Measurements from ENCODE around the gene CCS.
A peak's percentile ranks its signal among the peaks of the same experiment; 100 is the strongest.
"Not testable (repeated sequence)": the region's sequence is repeated elsewhere in the genome, so short reads cannot be mapped to it uniquely, and the experiment has no call there.

Gene CCS

DNA sequence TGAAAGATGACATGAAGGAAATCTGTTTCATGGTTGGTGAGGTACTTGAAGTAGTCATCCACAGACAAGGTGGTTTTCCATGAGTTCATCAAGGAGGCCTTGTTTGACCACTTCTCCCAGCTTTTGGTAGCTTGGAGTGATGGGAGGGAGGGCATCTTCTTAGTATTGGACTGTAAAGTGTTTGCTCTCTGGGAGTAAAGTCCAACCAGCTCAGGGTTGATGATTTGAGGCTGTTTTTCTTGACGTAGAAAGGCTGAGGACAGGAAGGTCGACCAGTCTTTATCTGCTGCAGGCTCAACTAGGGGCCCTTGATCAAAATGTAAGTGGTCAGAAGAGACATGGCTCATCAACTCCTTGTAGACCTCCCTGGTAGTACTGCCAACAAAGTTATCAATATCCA lies 1.8 kb upstream of the CCS start:
- no peak for DNase-seq (ENCODE audit: low read depth)

DNA sequence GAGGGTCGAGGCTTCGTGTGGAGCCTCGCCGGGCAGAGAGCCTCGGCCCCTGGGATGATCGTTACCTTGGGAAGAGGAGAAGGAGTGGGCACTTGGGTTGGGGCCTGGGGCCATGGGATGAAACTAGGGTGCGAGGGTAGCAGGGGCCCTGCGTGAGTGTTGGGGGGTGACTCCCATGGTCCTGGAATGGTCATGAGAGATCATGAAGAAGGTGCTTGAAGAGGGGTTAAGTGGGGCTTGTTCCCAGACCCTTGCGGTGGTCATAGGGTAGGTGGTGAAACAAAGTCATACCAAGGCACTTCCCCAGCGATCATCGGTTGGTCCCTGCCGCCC lies 284 bp downstream of the CCS start:
- DNase-seq (ENCODE audit: low read depth), result no peak

DNA sequence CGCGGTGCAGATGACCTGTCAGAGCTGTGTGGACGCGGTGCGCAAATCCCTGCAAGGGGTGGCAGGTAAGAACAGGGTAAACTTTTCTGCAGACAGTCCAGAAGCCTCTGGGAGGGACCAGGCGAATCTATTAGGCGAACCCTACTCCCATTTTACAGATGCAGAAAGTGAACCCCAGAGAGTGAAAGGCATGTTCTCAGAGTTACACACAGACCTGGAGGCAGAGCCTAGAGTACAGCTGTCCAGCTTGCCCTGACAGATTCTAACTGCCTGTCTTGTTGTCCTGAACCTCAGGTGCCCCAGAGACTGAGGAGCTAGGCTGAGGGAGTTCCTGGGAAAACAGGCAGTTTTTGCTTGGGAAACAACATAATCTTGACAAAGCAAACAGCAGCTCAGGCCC lies 665 bp downstream of the CCS start:
- DNase-seq (ENCODE audit: low read depth), result no peak

DNA sequence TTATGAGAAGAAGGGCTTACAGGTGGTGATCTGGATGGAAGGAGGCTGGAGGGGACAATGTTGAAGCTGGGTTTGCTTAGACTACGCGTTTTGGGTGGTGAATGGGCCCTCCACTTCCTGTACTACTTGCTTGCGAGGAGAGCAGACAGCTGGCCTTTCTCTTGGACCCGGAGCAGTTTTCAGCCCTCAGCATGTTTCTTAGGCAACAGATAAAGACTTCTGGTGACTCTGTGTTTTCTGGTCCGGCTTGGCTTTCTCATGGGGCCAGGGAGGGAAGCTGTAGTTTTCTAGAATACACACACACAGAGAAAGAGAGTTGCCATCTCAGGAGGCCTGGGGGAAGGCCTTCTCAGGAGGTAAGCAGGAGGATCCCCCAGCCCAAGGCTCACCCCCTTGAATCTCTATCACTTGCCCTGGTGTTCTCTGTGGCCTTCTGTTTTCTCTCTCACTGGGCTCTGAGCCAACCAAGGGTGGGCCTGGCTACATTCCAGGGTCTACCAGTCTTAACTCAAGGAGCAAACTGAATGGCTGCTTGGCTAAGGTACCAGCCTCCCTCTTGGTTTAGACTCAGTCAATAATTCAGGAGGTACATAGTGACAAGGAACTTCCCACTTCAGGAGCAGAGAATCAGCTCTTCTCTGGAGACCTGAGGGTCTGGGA lies 2.4 kb downstream of the CCS start:
- no peak for DNase-seq (ENCODE audit: low read depth)

- DNase-seq (ENCODE audit: low read depth), result no peak
Observed at GRCh38 chr11:66598993-66599392, 6.0 kb downstream of the CCS start.

DNA sequence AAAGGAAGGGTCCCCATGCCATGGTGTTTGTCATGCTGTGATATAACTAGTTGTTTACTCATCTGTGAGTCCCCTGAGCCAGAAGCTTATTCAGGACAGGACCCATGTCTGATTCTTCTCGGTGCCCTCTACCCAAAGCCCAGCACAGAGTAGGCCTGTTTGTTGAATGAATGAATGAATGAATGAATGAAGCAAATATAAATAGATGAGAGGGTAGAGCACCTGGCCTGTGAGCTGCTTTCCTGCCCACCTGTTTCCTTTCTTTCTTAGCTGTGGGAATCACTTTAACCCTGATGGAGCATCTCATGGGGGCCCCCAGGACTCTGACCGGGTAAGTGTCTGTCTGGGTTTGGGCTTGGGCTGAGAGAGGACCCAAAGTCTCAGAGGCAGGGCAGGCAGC lies 7.2 kb downstream of the CCS start:
- DNase-seq (ENCODE audit: low read depth), result no peak

DNA sequence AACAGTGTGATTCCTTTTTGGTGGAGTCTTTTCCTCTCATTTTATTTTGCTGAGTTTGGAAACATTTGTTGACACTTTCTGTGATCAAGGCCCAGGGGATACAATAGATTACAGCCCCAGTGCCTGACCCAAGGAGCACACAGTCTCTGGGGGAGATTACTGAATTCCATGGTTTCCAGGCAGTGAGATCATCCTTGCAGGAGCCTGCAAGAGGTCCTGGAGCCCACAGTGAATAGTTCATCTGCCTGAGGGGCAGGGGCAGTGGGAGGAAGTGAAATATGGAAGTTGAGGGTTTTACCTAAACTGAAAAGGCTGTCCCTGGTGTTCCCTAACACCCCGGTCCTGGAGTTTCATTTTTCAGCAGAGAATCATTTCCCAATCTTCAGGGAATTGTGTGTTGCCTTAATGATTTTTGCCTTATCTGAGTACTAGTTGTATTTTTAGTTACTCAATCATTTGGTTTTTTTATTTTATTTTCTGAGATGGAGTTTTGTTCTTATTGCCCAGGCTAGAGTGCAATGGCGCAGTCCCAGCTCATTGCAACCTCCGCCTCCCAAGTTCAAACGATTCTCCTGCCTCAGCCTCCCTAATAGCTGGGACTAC lies 7.7 kb downstream of the CCS start:
- no peak for DNase-seq (ENCODE audit: low read depth)

- DNase-seq (ENCODE audit: low read depth), result no peak
Observed at GRCh38 chr11:66603072-66603471, 10.1 kb downstream of the CCS start.

GRCh38 chr11:66604155-66604554 lies 11.2 kb downstream of the CCS start:
- DNase-seq (ENCODE audit: low read depth), result no peak

- DNase-seq (ENCODE audit: low read depth), result not testable (repeated sequence)
Observed at GRCh38 chr11:66606608-66607007, 13.6 kb downstream of the CCS start.

GRCh38 chr11:66607126-66607834 lies 14.3 kb downstream of the CCS start:
- peak; percentile 46 for DNase-seq (ENCODE audit: low read depth)

- DNase-seq (ENCODE audit: low read depth), result no peak
Observed at GRCh38 chr11:66609721-66610617, 17.0 kb downstream of the CCS start.

DNA sequence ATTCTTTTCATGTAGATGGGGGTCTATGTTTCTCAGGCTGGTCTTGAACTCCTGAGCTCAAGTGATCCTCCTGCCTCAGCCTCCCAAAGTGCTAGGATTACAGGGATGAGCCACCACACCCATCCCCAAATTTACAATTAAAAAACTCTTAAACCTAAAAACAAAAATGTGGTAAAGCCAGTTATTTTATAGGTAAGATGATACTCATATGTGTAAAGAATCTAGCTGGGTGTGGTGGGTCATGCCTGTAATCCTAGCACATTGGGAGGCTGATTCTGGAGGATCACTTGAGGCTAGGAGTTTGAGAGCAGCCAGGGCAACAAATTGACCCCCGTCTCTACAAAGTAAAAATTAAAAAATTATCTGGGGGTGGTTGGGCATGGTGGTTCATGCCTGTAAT lies 19.5 kb downstream of the CCS start:
- no peak for DNase-seq (ENCODE audit: low read depth)

GRCh38 chr11:66614073-66614472 lies 21.1 kb downstream of the CCS start:
- no peak for DNase-seq (ENCODE audit: low read depth)

GRCh38 chr11:66616379-66617154 lies 23.6 kb downstream of the CCS start, which contains the start of gene RBM14:
TSS of gene RBM14 (plus strand) at chr11:66616630. CDS start at chr11:66616721, 91 bp downstream.
- peak; percentile 99 for DNase-seq (ENCODE audit: low read depth)

DNA sequence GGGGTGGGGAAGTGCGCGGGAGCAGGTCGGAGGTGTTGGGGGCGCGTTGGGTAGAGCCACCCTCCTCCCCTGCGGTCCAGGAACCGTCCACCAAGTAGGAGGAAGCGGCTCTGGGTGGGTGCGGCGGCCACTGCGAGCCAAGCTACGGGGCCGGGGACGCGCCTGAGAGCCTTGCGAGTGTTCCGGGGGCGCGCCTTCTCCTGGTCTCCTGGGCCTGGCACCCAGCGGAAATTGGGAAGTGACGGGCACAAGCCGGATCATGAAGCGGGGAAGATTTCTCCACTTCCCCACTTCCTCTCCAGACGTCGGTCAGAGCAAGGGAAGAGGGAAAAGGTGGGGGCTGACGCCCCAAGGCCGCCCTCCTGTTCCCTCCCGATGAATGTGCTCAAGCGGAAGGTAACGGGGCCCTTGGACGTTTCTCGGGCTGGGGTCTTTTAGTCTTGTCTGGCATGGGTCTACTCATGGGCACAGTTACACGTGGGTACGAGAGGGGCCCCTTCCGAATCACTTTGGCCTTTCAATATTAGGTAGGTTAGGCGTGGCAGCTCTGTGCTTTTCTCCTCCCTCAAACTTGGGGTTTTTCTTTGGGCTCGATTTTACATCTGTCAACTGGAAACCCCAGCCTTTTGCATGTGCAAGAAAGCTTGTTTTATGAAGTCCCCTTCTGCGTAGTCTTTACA lies 24.3 kb downstream of the CCS start:
- DNase-seq (ENCODE audit: low read depth), result peak; percentile 25

DNA sequence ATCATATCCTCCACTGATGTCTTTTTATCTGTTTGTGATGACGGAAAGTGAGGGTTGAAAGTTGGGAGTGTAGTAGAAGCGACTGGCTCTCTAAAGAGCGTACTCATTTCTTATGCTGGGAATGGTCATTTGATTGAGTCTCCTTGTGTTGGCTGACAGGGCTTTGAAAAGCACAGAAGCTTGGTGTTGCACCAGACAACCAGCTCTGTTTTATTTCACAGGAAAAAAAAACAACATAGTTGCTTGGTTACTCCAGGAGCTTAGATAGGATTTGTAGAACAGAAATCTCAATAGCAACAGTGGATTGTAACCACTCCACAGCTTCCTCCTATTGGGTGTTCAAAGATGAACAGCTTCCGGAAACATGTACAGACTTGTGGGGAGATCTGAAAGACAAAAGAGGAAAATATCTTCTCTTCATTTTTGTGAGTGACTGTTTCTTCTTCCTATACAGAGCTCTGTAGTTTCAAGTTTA lies 26.1 kb downstream of the CCS start:
- DNase-seq (ENCODE audit: low read depth), result peak; percentile 41

DNA sequence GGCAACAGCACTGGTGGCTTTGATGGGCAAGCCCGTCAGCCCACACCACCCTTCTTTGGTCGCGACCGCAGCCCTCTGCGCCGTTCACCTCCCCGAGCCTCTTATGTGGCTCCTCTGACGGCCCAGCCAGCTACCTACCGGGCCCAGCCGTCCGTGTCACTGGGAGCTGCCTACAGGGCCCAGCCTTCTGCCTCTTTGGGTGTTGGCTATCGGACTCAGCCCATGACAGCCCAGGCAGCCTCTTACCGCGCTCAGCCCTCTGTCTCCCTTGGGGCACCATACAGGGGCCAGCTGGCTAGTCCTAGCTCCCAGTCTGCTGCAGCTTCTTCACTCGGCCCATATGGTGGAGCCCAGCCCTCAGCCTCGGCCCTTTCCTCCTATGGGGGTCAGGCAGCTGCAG lies 31.5 kb downstream of the CCS start:
- DNase-seq (ENCODE audit: low read depth), result no peak

DNA sequence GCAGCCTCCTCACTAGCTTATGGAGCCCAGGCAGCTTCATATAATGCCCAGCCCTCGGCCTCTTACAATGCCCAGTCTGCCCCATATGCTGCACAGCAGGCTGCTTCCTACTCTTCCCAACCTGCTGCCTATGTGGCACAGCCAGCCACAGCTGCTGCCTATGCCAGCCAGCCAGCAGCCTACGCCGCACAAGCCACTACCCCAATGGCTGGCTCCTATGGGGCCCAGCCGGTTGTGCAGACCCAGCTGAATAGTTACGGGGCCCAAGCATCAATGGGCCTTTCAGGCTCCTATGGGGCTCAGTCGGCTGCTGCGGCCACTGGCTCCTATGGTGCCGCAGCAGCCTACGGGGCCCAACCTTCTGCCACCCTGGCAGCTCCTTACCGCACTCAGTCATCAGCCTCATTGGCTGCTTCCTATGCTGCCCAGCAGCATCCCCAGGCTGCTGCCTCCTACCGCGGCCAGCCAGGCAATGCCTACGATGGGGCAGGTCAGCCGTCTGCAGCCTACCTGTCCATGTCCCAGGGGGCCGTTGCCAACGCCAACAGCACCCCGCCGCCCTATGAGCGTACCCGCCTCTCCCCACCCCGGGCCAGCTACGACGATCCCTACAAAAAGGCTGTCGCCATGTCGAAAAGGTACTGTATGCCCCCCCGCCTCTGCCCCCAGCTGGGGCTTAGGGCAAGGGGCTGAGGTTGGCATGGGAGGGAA lies 32.2 kb downstream of the CCS start:
- DNase-seq (ENCODE audit: low read depth), result no peak

GRCh38 chr11:66625752-66626149 lies 32.8 kb downstream of the CCS start:
- no peak for DNase-seq (ENCODE audit: low read depth)

Data from GM04504 (cell line).